Nephron (organoid): ENCODE measurements around the gene LRG1.

ENCODE experiments used
- H3K27ac Mint-ChIP-seq, 3 experiments: 2 replicates each; pipeline ENCODE4 v1.8.0; 2020; ENCODE audit warnings: mixed read lengths in 3 of 3, mild to moderate bottlenecking in 2 of 3, moderate library complexity in 1 of 3
- H3K27me3 Mint-ChIP-seq: 2 replicates; pipeline ENCODE4 v1.8.0; 2021; ENCODE audit warnings: low read depth, mild to moderate bottlenecking, moderate library complexity, mixed read lengths
- H3K36me3 Mint-ChIP-seq: 2 replicates; pipeline ENCODE4 v1.8.0; 2020; ENCODE audit warnings: low read depth, mixed read lengths
- H3K4me1 Mint-ChIP-seq: 2 replicates; pipeline ENCODE4 v1.8.0; 2020; ENCODE audit warnings: mixed read lengths
- H3K4me3 Mint-ChIP-seq, 3 experiments: 2 replicates each; pipeline ENCODE4 v1.8.0; 2020; ENCODE audit warnings: mild to moderate bottlenecking in 3 of 3, mixed read lengths in 3 of 3, moderate library complexity in 2 of 3
- H3K9me3 Mint-ChIP-seq: 2 replicates; pipeline ENCODE4 v1.8.0; 2020; ENCODE audit warnings: mixed read lengths
- TF ChIP-seq, protein P1 (sequence below), 3 experiments: fragments of 200-600 bp; sonication (generic); IDR thresholded peaks; one replicate each; pipeline ENCODE4 v1.5.0; 2021; ENCODE audit warnings: antibody characterized with exemption in 3 of 3; ENCODE audit not compliant: unreplicated experiment in 3 of 3

The LRG1 gene

DNA sequence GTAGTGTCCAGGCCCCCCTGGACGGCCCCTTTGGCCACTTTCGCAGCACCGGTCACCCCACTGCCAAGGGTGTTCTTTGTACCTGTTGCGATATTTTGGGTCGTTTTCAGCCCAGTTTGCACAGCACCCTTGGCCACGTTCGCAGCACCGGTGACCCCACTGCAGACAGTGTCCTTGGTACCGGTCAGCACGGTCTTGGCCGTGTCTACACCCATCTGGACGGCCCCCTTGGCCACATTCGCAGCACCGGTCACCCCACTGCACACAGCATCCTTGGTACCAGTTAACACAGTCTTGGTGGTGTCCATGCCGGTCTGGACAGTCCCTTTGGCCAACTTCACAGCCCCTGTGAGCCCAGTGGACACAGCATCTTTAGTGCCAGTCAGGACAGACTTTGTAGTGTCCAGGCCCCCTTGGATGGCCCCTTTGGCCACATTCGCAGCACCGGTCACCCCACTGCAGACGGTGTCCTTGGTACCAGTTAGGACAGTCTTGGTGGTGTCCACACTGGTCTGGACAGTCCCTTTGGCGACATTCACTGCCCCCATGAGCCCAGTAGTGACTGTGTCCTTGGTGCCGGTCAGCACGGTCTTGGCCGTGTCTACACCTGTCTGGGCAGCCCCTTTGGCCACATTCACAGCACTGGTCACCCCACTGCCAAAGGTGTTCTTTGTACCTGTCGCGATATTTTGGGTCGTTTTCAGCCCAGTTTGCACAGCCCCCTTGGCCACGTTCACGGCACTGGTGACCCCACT, 28.4 kb downstream of the LRG1 start:
- Mint-ChIP-seq H3K27ac (no peak overlapping the region), H3K4me1 (no peaks in the 10 kb centered on the region), H3K4me3 (no peak overlapping the region), H3K9me3 (no peaks in the 10 kb centered on the region), H3K27me3 (no peaks in the 10 kb centered on the region), H3K36me3 (peaks cover 3% of the 10 kb centered on the region)
- TF ChIP-seq, protein P1, sequence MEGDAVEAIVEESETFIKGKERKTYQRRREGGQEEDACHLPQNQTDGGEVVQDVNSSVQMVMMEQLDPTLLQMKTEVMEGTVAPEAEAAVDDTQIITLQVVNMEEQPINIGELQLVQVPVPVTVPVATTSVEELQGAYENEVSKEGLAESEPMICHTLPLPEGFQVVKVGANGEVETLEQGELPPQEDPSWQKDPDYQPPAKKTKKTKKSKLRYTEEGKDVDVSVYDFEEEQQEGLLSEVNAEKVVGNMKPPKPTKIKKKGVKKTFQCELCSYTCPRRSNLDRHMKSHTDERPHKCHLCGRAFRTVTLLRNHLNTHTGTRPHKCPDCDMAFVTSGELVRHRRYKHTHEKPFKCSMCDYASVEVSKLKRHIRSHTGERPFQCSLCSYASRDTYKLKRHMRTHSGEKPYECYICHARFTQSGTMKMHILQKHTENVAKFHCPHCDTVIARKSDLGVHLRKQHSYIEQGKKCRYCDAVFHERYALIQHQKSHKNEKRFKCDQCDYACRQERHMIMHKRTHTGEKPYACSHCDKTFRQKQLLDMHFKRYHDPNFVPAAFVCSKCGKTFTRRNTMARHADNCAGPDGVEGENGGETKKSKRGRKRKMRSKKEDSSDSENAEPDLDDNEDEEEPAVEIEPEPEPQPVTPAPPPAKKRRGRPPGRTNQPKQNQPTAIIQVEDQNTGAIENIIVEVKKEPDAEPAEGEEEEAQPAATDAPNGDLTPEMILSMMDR (IDR thresholded peaks at IDR 0.05; ENCODE audit: unreplicated experiment in 3 of 3): no peak

DNA sequence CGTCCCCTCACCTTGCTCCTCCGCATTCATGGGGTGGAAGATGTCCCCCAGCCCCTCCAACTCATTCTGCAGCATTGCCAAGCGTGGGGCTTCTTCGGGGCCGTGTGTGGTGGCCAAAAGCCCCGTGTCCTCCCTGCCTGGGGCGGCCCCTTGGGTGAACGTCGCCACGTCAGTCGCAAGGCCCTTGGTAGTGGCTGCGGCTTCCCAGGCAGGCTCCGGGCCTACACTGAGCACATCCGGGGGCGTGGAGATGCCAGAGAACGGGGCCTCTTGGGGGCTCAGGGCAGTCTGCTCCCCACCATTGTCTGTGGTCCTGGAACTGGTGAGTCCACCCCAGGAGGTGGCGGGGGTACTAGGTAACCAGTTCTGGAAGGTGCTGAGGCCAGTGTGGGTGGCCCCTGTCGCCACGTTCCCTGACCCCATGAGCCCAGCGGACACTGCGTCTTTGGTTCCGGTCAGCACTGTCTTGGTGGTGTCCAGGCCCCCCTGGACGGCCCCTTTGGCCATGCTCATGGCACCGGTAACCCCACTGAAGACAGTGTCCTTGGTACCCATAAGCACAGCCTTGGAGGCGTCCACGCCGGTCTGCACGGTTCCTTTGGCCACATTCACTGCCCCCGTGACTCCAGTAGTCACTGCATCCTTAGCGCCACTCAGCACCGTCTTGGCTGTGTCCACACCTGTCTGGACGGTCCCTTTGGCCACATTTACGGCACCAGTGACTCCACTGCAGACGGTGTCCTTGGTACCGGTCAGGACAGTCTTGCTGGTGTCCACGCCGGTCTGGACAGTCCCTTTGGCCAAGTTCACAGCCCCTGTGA, 29.2 kb downstream of the LRG1 start:
- peaks cover 11% of the 10 kb centered on the region for H3K36me3 Mint-ChIP-seq
- TF ChIP-seq, protein P1 (IDR thresholded peaks at IDR 0.05; ENCODE audit: unreplicated experiment in 3 of 3): no peak
- H3K9me3 Mint-ChIP-seq: no peaks in the 10 kb centered on the region
- H3K4me3 Mint-ChIP-seq: no peak overlapping the region
- H3K4me1 Mint-ChIP-seq: no peaks in the 10 kb centered on the region
- no peaks in the 10 kb centered on the region for H3K27me3 Mint-ChIP-seq
- H3K27ac Mint-ChIP-seq: no peak overlapping the region

DNA sequence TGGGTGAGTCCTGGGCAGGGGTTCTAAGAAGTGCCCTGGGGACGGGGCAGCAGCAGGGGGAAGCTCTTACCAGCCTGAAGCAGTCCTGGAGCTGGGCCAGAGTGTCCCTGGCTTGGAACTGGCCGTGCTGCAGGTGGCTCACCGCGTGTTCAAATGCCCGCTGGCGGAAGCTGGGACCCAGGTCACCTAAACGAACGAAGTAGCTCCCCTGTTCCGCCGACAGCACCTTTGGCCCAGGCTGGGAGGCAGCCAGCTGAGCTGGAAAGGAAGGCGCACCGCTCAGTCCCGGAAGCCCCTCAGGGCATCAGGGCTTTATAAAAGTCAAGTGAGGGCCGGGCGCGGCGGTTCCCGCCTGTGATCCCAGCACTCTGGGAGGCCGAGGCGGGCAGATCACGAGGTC, 31.1 kb downstream of the LRG1 start:
- Mint-ChIP-seq H3K36me3 (peaks cover 14% of the 10 kb centered on the region), H3K4me3 (no peak overlapping the region), H3K27ac (no peak overlapping the region), H3K4me1 (no peaks in the 10 kb centered on the region), H3K27me3 (no peaks in the 10 kb centered on the region), H3K9me3 (no peaks in the 10 kb centered on the region)
- TF ChIP-seq, protein P1 (IDR thresholded peaks at IDR 0.05; ENCODE audit: unreplicated experiment in 3 of 3): no peak

DNA sequence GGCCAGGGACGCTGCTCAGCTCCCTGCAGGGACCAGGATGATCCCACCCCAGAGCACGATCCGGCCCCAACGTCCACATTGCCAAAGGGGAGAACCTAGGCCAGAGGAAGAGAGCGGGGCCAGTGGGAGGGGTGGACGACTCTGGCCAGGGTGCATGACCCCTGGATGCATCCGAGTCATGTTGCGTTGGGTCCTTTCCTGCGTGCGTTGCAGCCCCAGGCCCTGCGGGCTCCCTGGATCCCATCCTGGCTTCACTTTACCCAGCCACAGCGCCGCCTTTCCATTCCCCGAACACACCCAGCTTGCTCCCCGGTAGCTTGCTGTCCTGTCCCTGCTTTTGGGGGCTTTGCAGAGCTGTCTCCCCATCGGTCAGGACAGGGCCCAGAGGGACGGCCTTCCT, 32.0 kb downstream of the LRG1 start:
- Mint-ChIP-seq H3K4me1 (no peaks in the 10 kb centered on the region), H3K27me3 (no peaks in the 10 kb centered on the region), H3K36me3 (peaks cover 14% of the 10 kb centered on the region), H3K27ac (no peak overlapping the region), H3K4me3 (no peak overlapping the region), H3K9me3 (no peaks in the 10 kb centered on the region)
- TF ChIP-seq, protein P1 (IDR thresholded peaks at IDR 0.05; ENCODE audit: unreplicated experiment in 3 of 3): no peak

DNA sequence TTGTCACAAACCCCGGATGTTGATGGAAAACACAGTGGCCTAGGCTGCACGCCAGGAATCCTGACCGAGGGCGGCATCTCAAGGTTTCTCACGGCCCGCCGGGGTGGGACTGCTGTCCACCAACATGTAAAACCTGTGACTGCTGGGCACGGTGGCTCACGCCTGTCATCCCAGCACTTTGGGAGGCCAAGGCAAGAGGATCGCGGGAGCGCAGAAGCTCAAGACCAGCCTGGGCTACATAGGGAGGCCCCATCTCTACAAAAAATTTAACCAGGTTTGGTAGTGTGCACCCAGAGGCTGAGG, 32.7 kb downstream of the LRG1 start:
- H3K9me3 Mint-ChIP-seq: no peaks in the 10 kb centered on the region
- TF ChIP-seq, protein P1 (IDR thresholded peaks at IDR 0.05; ENCODE audit: unreplicated experiment in 3 of 3): no peak
- H3K4me3 Mint-ChIP-seq: no peak overlapping the region
- no peaks in the 10 kb centered on the region for H3K27me3 Mint-ChIP-seq
- H3K4me1 Mint-ChIP-seq: no peaks in the 10 kb centered on the region
- H3K27ac Mint-ChIP-seq: no peak overlapping the region
- peaks cover 14% of the 10 kb centered on the region for H3K36me3 Mint-ChIP-seq
